GM23338 (cell line): ENCODE data around the gene IQGAP2. TPM values are rescaled to one million over a fixed set of nuclear protein-coding genes. Genes with fewer than 3 reads are reported as not detected.

ENCODE experiments used
- ATAC-seq: fragments of 200-7000 bp; cut with Tn5 transposase; 3 replicates; pipeline ENCODE4 v1.9.1; 2020
- DNase-seq: peaks from one replicate; pipeline ENCODE4 v3.0.0-alpha.2; 2015; ENCODE audit warnings: low spot score
- H2AFZ ChIP-seq: fragments of 200-600 bp; sonication (generic); 2 replicates; pipeline ENCODE4 v1.8.0; 2016; ENCODE audit warnings: antibody characterized with exemption, mild to moderate bottlenecking, moderate library complexity
- H3F3A ChIP-seq: fragments of 200-600 bp; sonication (generic); replicated peaks from 2 replicates; pipeline ENCODE4 v1.8.0; 2017; ENCODE audit warnings: antibody characterized with exemption, mixed run types, low read depth
- H3K27ac ChIP-seq: fragments of 200-600 bp; sonication (generic); 2 replicates; pipeline ENCODE4 v1.6.1; 2016; ENCODE audit warnings: low read depth
- H3K27me3 ChIP-seq: fragments of 200-600 bp; sonication (generic); 2 replicates; pipeline ENCODE4 v1.8.0; 2016; ENCODE audit warnings: mild to moderate bottlenecking, mixed run types, moderate library complexity; ENCODE audit not compliant: insufficient read depth
- H3K36me3 ChIP-seq: fragments of 200-600 bp; sonication (generic); 2 replicates; pipeline ENCODE4 v1.8.0; 2016; ENCODE audit warnings: mild to moderate bottlenecking; ENCODE audit not compliant: insufficient read depth
- H3K4me1 ChIP-seq: fragments of 200-600 bp; sonication (generic); 2 replicates; pipeline ENCODE4 v1.8.0; 2016; ENCODE audit warnings: mild to moderate bottlenecking, moderate library complexity; ENCODE audit not compliant: insufficient read depth
- H3K4me2 ChIP-seq: fragments of 200-600 bp; sonication (generic); 2 replicates; pipeline ENCODE4 v1.7.1; 2017; ENCODE audit warnings: mixed run types
- H3K4me3 ChIP-seq: fragments of 200-600 bp; sonication (generic); 2 replicates; pipeline ENCODE4 v1.6.1; 2016; ENCODE audit warnings: mixed run types
- H3K79me2 ChIP-seq: fragments of 200-600 bp; sonication (generic); replicated peaks from 2 replicates; pipeline ENCODE4 v1.8.0; 2017; ENCODE audit warnings: mild to moderate bottlenecking; ENCODE audit not compliant: insufficient read depth
- H3K9me2 ChIP-seq: fragments of 200-600 bp; sonication (generic); 2 replicates; pipeline ENCODE4 v1.8.0; 2017; ENCODE audit not compliant: insufficient read depth
- H4K20me1 ChIP-seq: fragments of 200-600 bp; sonication (generic); replicated peaks from 2 replicates; pipeline ENCODE4 v1.8.0; 2017; ENCODE audit warnings: mild to moderate bottlenecking; ENCODE audit not compliant: insufficient read depth
- H3K27ac Mint-ChIP-seq: 2 replicates; pipeline ENCODE4 v1.8.0; 2020; ENCODE audit warnings: inconsistent platforms, mild to moderate bottlenecking, moderate library complexity, mixed read lengths
- H3K27me3 Mint-ChIP-seq: 3 replicates; pipeline ENCODE4 v1.8.0; 2022; ENCODE audit warnings: low read depth, mild to moderate bottlenecking, moderate library complexity, mixed read lengths, inconsistent platforms; ENCODE audit not compliant: insufficient read depth, poor library complexity
- H3K36me3 Mint-ChIP-seq: 3 replicates; pipeline ENCODE4 v1.8.0; 2021; ENCODE audit warnings: low read depth, mild to moderate bottlenecking, inconsistent platforms, moderate library complexity, mixed read lengths
- H3K4me1 Mint-ChIP-seq: 3 replicates; pipeline ENCODE4 v1.8.0; 2020; ENCODE audit warnings: mild to moderate bottlenecking, inconsistent platforms, mixed read lengths
- H3K4me3 Mint-ChIP-seq: 3 replicates; pipeline ENCODE4 v1.8.0; 2021; ENCODE audit warnings: moderate library complexity, mild to moderate bottlenecking, inconsistent platforms, mixed read lengths
- H3K9me3 Mint-ChIP-seq: 3 replicates; pipeline ENCODE4 v1.8.0; 2020; ENCODE audit warnings: moderate library complexity, mild to moderate bottlenecking, inconsistent platforms, mixed read lengths
- CREB1 ChIP-seq: fragments of 250-450 bp; sonication (Bioruptor Pico); IDR thresholded peaks from 2 replicates; pipeline ENCODE4 v1.5.0; 2020; ENCODE audit warnings: low read depth, mild to moderate bottlenecking, moderate library complexity
- EZH2 ChIP-seq: fragments of 200-600 bp; sonication (generic); IDR thresholded peaks from one replicate; pipeline ENCODE4 v1.8.0; 2017; ENCODE audit warnings: antibody characterized with exemption, mild to moderate bottlenecking, low read depth; ENCODE audit not compliant: unreplicated experiment
- JUNB ChIP-seq: IDR thresholded peaks from one replicate; pipeline ENCODE4 v1.6.1; 2016; ENCODE audit warnings: antibody characterized with exemption; ENCODE audit not compliant: unreplicated experiment
- NANOG ChIP-seq: IDR thresholded peaks from 2 replicates; pipeline ENCODE4 v1.6.1; 2016; ENCODE audit warnings: antibody characterized with exemption, borderline replicate concordance
- POLR2AphosphoS5 ChIP-seq: IDR thresholded peaks from 2 replicates; pipeline ENCODE4 v1.6.1; 2016; ENCODE audit warnings: antibody characterized with exemption, low read depth
- ZNF114 ChIP-seq: fragments of 250-450 bp; sonication (Bioruptor Pico); IDR thresholded peaks from 2 replicates; pipeline ENCODE4 v1.5.0; 2020; ENCODE audit warnings: mild to moderate bottlenecking, moderate library complexity
- polyA plus RNA-seq: library from polyadenylated mRNA; unstranded; fragments of >200 nt; fragmentation: Nextera tagmentation; extraction: Ambion mirVana; gene quantifications from 2 replicates; pipeline ENCODE4 v1.2.1, GENCODE V29; 2016
- total RNA-seq: library from RNA; depleted of rRNA; stranded (reverse); fragments of >200 nt; shearing (Covaris generic); gene quantifications from 2 replicates; pipeline ENCODE4 v1.2.3, GENCODE V29; 2014
- TF ChIP-seq, protein P1 (sequence below): IDR thresholded peaks from one replicate; pipeline ENCODE4 v1.6.1; 2018; ENCODE audit warnings: antibody characterized with exemption; ENCODE audit not compliant: unreplicated experiment
- TF ChIP-seq, protein P2 (sequence below): IDR thresholded peaks from 2 replicates; pipeline ENCODE4 v1.6.1; 2016; ENCODE audit warnings: antibody characterized with exemption
- TF ChIP-seq, protein P3 (sequence below): fragments of 250-450 bp; sonication (Bioruptor Pico); IDR thresholded peaks from 2 replicates; pipeline ENCODE4 v1.5.0; 2020; ENCODE audit warnings: mild to moderate bottlenecking, moderate library complexity
- TF ChIP-seq, protein P4 (sequence below), 2 experiments: fragments of 200-600 bp in 1 of 2; sonication (generic) in 1 of 2; conservative IDR thresholded peaks; 2 replicates each; pipeline versions ENCODE4 v1.5.1 to v1.6.1; 2016 to 2017; ENCODE audit warnings: antibody characterized with exemption in 2 of 2, low read depth in 2 of 2, mild to moderate bottlenecking in 2 of 2, moderate library complexity in 1 of 2

The IQGAP2 gene
- total and polyA plus RNA-seq, 2 experiments from 2014 or later: 60.0 to 86.5 TPM

DNA sequence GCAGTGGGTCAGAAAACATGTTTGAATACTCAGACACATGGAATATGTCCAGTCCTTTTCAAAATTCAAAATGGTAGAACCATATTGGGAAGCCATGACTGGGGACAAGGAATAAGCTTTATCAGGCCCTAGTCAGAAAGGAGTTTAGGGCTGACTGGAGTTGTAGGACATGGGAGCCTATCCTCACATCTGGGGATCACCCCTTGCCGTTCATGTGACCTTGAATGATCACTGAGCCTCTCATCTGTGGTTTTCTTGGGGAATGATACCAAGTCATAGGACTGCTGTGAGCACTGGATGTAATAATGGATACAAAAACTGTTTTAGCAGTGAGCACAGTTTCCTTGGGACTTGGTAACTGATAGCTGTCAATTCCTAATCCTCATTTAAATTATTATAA, 84.7 kb downstream of the IQGAP2 start:
- H3K4me1 Mint-ChIP-seq: peaks cover 73% of the 10 kb centered on the region
- Histone ChIP-seq H3K27me3 (no peaks in the 10 kb centered on the region), H3K27ac (peak overlapping the region; percentile 89; the same call in 1 of the 2 replicates), H3K79me2 (peaks cover 20% of the 10 kb centered on the region), H3K36me3 (no peaks in the 10 kb centered on the region), H2AFZ (no peak overlapping the region), H3K4me1 (peaks cover 76% of the 10 kb centered on the region), H3K9me2 (no peaks in the 10 kb centered on the region), H3K4me2 (no peak overlapping the region), H3K4me3 (no peak overlapping the region), H4K20me1 (no peaks in the 10 kb centered on the region), H3F3A (peaks cover 4% of the 10 kb centered on the region)
- TF ChIP-seq, protein P1, sequence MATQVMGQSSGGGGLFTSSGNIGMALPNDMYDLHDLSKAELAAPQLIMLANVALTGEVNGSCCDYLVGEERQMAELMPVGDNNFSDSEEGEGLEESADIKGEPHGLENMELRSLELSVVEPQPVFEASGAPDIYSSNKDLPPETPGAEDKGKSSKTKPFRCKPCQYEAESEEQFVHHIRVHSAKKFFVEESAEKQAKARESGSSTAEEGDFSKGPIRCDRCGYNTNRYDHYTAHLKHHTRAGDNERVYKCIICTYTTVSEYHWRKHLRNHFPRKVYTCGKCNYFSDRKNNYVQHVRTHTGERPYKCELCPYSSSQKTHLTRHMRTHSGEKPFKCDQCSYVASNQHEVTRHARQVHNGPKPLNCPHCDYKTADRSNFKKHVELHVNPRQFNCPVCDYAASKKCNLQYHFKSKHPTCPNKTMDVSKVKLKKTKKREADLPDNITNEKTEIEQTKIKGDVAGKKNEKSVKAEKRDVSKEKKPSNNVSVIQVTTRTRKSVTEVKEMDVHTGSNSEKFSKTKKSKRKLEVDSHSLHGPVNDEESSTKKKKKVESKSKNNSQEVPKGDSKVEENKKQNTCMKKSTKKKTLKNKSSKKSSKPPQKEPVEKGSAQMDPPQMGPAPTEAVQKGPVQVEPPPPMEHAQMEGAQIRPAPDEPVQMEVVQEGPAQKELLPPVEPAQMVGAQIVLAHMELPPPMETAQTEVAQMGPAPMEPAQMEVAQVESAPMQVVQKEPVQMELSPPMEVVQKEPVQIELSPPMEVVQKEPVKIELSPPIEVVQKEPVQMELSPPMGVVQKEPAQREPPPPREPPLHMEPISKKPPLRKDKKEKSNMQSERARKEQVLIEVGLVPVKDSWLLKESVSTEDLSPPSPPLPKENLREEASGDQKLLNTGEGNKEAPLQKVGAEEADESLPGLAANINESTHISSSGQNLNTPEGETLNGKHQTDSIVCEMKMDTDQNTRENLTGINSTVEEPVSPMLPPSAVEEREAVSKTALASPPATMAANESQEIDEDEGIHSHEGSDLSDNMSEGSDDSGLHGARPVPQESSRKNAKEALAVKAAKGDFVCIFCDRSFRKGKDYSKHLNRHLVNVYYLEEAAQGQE: no peak
- TF ChIP-seq, protein P2, sequence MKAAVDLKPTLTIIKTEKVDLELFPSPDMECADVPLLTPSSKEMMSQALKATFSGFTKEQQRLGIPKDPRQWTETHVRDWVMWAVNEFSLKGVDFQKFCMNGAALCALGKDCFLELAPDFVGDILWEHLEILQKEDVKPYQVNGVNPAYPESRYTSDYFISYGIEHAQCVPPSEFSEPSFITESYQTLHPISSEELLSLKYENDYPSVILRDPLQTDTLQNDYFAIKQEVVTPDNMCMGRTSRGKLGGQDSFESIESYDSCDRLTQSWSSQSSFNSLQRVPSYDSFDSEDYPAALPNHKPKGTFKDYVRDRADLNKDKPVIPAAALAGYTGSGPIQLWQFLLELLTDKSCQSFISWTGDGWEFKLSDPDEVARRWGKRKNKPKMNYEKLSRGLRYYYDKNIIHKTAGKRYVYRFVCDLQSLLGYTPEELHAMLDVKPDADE: no peak
- TF ChIP-seq, protein P3, sequence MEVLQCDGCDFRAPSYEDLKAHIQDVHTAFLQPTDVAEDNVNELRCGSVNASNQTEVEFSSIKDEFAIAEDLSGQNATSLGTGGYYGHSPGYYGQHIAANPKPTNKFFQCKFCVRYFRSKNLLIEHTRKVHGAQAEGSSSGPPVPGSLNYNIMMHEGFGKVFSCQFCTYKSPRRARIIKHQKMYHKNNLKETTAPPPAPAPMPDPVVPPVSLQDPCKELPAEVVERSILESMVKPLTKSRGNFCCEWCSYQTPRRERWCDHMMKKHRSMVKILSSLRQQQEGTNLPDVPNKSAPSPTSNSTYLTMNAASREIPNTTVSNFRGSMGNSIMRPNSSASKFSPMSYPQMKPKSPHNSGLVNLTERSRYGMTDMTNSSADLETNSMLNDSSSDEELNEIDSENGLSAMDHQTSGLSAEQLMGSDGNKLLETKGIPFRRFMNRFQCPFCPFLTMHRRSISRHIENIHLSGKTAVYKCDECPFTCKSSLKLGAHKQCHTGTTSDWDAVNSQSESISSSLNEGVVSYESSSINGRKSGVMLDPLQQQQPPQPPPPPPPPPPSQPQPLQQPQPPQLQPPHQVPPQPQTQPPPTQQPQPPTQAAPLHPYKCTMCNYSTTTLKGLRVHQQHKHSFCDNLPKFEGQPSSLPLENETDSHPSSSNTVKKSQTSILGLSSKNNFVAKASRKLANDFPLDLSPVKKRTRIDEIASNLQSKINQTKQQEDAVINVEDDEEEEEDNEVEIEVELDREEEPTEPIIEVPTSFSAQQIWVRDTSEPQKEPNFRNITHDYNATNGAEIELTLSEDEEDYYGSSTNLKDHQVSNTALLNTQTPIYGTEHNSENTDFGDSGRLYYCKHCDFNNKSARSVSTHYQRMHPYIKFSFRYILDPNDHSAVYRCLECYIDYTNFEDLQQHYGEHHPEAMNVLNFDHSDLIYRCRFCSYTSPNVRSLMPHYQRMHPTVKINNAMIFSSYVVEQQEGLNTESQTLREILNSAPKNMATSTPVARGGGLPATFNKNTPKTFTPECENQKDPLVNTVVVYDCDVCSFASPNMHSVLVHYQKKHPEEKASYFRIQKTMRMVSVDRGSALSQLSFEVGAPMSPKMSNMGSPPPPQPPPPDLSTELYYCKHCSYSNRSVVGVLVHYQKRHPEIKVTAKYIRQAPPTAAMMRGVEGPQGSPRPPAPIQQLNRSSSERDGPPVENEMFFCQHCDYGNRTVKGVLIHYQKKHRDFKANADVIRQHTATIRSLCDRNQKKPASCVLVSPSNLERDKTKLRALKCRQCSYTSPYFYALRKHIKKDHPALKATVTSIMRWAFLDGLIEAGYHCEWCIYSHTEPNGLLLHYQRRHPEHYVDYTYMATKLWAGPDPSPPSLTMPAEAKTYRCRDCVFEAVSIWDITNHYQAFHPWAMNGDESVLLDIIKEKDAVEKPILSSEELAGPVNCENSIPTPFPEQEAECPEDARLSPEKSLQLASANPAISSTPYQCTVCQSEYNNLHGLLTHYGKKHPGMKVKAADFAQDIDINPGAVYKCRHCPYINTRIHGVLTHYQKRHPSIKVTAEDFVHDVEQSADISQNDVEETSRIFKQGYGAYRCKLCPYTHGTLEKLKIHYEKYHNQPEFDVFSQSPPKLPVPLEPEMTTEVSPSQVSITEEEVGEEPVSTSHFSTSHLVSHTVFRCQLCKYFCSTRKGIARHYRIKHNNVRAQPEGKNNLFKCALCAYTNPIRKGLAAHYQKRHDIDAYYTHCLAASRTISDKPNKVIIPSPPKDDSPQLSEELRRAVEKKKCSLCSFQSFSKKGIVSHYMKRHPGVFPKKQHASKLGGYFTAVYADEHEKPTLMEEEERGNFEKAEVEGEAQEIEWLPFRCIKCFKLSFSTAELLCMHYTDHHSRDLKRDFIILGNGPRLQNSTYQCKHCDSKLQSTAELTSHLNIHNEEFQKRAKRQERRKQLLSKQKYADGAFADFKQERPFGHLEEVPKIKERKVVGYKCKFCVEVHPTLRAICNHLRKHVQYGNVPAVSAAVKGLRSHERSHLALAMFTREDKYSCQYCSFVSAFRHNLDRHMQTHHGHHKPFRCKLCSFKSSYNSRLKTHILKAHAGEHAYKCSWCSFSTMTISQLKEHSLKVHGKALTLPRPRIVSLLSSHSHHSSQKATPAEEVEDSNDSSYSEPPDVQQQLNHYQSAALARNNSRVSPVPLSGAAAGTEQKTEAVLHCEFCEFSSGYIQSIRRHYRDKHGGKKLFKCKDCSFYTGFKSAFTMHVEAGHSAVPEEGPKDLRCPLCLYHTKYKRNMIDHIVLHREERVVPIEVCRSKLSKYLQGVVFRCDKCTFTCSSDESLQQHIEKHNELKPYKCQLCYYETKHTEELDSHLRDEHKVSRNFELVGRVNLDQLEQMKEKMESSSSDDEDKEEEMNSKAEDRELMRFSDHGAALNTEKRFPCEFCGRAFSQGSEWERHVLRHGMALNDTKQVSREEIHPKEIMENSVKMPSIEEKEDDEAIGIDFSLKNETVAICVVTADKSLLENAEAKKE (CRISPR knock-in tag): no peak
- no peak for TF ChIP-seq EZH2
- TF ChIP-seq POLR2AphosphoS5: no peak
- TF ChIP-seq NANOG: no peak
- TF ChIP-seq, protein P4, sequence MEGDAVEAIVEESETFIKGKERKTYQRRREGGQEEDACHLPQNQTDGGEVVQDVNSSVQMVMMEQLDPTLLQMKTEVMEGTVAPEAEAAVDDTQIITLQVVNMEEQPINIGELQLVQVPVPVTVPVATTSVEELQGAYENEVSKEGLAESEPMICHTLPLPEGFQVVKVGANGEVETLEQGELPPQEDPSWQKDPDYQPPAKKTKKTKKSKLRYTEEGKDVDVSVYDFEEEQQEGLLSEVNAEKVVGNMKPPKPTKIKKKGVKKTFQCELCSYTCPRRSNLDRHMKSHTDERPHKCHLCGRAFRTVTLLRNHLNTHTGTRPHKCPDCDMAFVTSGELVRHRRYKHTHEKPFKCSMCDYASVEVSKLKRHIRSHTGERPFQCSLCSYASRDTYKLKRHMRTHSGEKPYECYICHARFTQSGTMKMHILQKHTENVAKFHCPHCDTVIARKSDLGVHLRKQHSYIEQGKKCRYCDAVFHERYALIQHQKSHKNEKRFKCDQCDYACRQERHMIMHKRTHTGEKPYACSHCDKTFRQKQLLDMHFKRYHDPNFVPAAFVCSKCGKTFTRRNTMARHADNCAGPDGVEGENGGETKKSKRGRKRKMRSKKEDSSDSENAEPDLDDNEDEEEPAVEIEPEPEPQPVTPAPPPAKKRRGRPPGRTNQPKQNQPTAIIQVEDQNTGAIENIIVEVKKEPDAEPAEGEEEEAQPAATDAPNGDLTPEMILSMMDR (conservative IDR thresholded peaks at IDR 0.05; ENCODE audit: low read depth in 2 of 2): no peak
- no peak for TF ChIP-seq CREB1 (CRISPR knock-in tag)
- TF ChIP-seq JUNB: no peak
- no peak for TF ChIP-seq ZNF114 (CRISPR knock-in tag)
- H3K9me3 Mint-ChIP-seq: no peaks in the 10 kb centered on the region; the same call in 2 of the 3 replicates
- peaks cover 3% of the 10 kb centered on the region for H3K27me3 Mint-ChIP-seq
- no peak for DNase-seq
- H3K36me3 Mint-ChIP-seq: no peaks in the 10 kb centered on the region
- H3K4me3 Mint-ChIP-seq: no peak overlapping the region
- ATAC-seq: no peak
- H3K27ac Mint-ChIP-seq: no peak overlapping the region
